IgD-negative memory B cell (primary cell): Measurements from ENCODE around the gene HEPACAM2. TPM values are rescaled to one million over a fixed set of nuclear protein-coding genes. Genes with fewer than 3 reads are reported as not detected.

ENCODE experiments used
- H3K27ac Mint-ChIP-seq, 3 donors: one replicate each; pipeline ENCODE4 v1.8.0; 2020 to 2022; ENCODE audit warnings: mild to moderate bottlenecking in 3 of 3, mixed read lengths in 3 of 3, moderate library complexity in 1 of 3
- H3K27me3 Mint-ChIP-seq: one replicate; pipeline ENCODE4 v1.8.0; 2021; ENCODE audit warnings: mixed read lengths
- H3K36me3 Mint-ChIP-seq: one replicate; pipeline ENCODE4 v1.8.0; 2020; ENCODE audit warnings: mild to moderate bottlenecking, mixed read lengths
- H3K4me1 Mint-ChIP-seq, 3 donors: one replicate each; pipeline ENCODE4 v1.8.0; 2020 to 2022; ENCODE audit warnings: mixed read lengths in 3 of 3, mild to moderate bottlenecking in 1 of 3
- H3K4me3 Mint-ChIP-seq, 4 donors: one replicate each; pipeline ENCODE4 v1.8.0; 2020 to 2022; ENCODE audit warnings: mild to moderate bottlenecking in 4 of 4, mixed read lengths in 4 of 4, moderate library complexity in 3 of 4
- H3K9me3 Mint-ChIP-seq, 3 donors: one replicate each; pipeline ENCODE4 v1.8.0; 2020 to 2021; ENCODE audit warnings: mixed read lengths in 3 of 3, mild to moderate bottlenecking in 1 of 3
- polyA plus RNA-seq: library from polyadenylated mRNA; unstranded; fragments of 300-500 nt; fragmentation: Illumina TruSeq; gene quantifications from one replicate; pipeline ENCODE4 v1.2.3, GENCODE V29; 2021

HEPACAM2 gene
- polyA plus RNA-seq, 1 donor from 2014 or later, result not detected

DNA sequence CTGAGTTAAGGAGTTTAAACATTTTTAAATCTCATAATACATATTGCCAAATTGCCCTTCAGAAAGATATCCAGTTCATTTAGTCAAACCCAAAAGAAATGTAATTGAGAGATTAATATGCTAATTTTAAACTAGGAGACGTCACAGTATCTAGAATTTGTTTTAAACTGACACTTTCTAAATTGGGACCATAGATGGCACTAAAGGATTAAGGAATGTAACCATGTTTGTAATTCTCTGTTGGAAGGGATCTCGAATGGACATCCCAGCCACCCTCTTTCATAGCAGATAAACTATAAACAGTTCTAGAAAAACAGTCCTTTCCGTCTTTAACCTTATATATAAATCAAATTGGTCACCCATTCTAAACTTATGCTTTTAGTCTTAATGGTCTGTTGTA, 48.1 kb downstream of the HEPACAM2 start:
- Mint-ChIP-seq H3K9me3 (peaks cover 0 to 2% (median 0%) of the 10 kb centered on the region in 3 donors), H3K4me1 (no peaks in the 10 kb centered on the region), H3K36me3 (peaks cover 4% of the 10 kb centered on the region), H3K27me3 (no peaks in the 10 kb centered on the region), H3K27ac (no peak overlapping the region), H3K4me3 (no peak overlapping the region)

DNA sequence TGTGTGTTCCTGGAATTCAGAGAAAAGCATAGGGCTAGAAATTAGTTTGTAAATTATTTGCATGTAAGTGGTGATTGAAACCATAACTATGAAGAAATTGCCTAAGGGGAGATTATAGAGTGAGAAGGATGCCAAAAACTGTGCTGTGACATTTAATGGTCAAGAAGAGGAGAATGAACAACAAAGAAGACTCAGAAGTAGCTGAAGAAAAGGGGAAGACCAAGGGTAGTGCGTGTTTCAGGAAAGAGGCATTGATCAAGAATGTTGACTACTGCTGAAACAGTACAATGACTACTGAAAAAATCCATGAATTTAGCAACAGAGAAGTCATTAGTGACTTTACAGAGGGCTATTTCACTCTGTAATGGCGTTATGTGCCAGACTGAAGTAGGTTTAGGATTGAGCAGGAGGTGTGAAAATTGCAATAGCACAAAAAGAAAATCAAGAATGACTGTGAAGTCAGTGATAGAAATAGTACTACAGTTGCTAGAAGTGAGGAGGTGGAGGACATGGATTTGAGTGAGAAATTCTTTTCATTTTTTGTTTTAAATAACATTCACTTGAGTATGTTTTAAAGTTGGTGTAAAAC, 49.2 kb downstream of the HEPACAM2 start:
- Mint-ChIP-seq H3K36me3 (peaks cover 4% of the 10 kb centered on the region), H3K27ac (no peak overlapping the region), H3K27me3 (no peaks in the 10 kb centered on the region), H3K4me3 (no peak overlapping the region), H3K4me1 (no peaks in the 10 kb centered on the region), H3K9me3 (peaks cover 5 to 6% (median 5%) of the 10 kb centered on the region in 3 donors)

DNA sequence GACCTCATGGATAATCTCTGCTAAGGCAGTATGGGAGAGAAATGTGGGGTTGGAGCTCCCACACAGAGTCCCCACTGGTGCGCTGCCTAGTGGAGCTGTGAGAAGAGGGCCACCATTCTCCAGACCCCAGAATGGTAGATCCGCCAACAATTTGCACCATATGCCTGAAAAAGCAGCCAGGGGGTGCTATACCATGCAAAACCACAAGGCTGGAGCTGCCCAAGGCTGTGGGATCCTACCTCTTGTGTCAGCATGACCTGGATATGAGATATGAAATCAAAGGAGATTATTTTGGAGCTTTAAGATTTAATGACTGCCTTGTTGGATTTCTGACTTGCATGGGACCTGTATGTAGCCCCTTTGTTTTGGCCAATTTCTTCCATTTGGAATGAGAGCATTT, 51.0 kb downstream of the HEPACAM2 start:
- peaks cover 6% of the 10 kb centered on the region for H3K36me3 Mint-ChIP-seq
- no peak overlapping the region for H3K27ac Mint-ChIP-seq
- peaks cover 10 to 17% (median 11%) of the 10 kb centered on the region in 3 donors for H3K9me3 Mint-ChIP-seq
- H3K4me1 Mint-ChIP-seq, result no peaks in the 10 kb centered on the region
- H3K4me3 Mint-ChIP-seq, result no peak overlapping the region
- no peaks in the 10 kb centered on the region for H3K27me3 Mint-ChIP-seq

DNA sequence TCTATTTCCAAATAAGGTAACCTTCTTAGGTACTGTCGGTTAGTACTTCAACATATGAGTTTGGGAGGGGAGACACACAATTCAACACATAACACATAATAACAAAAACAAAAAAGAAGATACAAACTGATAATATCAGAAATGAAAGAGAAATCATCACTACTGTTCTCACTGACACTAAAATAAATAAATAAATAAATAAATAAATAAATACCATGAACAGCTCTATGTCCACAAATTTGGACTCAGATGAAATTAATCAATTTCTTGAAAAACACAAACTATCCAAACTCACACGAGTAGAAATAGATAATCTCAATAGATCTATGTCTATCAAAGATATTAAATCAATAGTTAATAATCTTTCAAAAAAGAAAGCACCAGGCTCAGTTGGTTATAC, 53.6 kb downstream of the HEPACAM2 start:
- Mint-ChIP-seq H3K27me3 (no peaks in the 10 kb centered on the region), H3K27ac (peak overlapping the region in 1 of 3 donors; percentile 16), H3K9me3 (peaks cover 11 to 29% (median 20%) of the 10 kb centered on the region in 3 donors), H3K4me3 (no peak overlapping the region), H3K36me3 (peaks cover 6% of the 10 kb centered on the region), H3K4me1 (no peaks in the 10 kb centered on the region)

DNA sequence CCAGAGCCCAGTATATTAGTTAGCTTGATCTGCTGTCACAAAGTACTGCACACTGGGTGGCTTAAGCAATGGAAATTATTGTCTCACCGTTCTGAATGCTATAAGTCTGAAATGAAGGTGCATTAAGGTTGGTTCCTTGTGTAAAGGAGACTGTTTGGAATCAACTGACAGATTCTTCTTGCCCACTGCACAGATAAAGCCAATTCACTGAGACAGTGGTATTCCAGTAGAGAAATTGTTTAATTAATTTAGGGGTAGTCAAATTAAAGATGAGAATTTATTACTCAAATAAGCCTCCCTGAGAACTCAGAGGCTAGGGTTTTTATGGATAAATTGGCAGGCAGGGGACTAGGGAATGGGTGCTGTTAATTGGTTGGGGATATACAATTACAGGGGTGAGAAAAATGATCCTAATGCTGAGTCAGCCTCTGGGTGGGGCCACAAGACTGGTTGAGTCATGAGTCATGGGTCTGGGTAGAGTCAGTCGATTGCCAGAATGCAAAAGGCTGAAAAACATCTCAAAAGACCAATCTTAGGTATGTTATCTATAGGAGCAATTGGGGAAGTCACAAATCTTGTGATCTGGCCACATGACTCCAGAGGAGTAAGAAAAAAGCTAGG, 54.6 kb downstream of the HEPACAM2 start:
- peaks cover 17 to 38% (median 26%) of the 10 kb centered on the region in 3 donors for H3K9me3 Mint-ChIP-seq
- no peaks in the 10 kb centered on the region for H3K4me1 Mint-ChIP-seq
- no peak overlapping the region for H3K27ac Mint-ChIP-seq
- H3K27me3 Mint-ChIP-seq, result no peaks in the 10 kb centered on the region
- peaks cover 8% of the 10 kb centered on the region for H3K36me3 Mint-ChIP-seq
- peak overlapping the region in 1 of 4 donors; percentile 36 for H3K4me3 Mint-ChIP-seq

DNA sequence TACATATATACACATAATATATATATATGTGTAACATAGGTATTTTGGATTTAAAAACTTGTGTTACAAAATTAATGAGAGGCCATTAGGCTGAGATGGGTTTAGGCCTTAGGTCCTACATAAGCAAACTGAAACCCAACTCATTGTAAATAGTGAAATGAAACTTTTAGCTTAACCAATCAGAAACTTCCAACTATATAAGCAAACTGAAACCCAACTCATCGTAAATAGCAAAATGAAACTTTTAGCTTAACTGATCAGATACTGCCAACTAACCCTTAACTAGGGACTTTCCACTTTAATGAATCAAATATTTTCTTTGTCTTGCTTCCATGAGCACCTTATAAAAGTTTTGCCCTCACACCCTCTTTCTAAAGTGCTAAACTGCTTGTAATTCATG, 60.8 kb downstream of the HEPACAM2 start:
- H3K4me3 Mint-ChIP-seq, result peak overlapping the region in 3 of 4 donors; percentile 10 to 67 (median 58)
- no peaks in the 10 kb centered on the region for H3K27me3 Mint-ChIP-seq
- peaks cover 6 to 13% (median 13%) of the 10 kb centered on the region in 3 donors for H3K4me1 Mint-ChIP-seq
- peaks cover 9 to 44% (median 21%) of the 10 kb centered on the region in 3 donors for H3K9me3 Mint-ChIP-seq
- peaks cover 7% of the 10 kb centered on the region for H3K36me3 Mint-ChIP-seq
- H3K27ac Mint-ChIP-seq, result peak overlapping the region; percentile 55 to 83 (median 81)

DNA sequence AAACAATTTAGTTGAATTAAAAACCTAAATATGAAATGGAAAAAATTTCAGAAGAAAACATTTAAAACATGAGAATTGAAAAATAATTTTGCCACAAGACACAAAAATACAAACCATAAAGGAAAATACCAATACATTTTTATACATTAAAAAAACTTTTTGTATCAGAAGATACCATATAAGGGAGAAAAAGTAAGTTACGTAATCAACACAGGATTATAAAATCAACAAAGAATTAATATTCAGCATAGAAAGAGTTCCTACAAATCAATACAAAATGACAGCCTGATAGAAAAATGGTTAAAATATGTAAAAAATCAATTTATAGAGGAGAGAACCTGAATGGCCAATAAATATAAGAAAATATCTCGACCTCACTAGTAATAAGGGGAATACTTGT, 61.5 kb downstream of the HEPACAM2 start:
- peaks cover 9 to 46% (median 24%) of the 10 kb centered on the region in 3 donors for H3K9me3 Mint-ChIP-seq
- peaks cover 7% of the 10 kb centered on the region for H3K36me3 Mint-ChIP-seq
- peaks cover 6 to 13% (median 13%) of the 10 kb centered on the region in 3 donors for H3K4me1 Mint-ChIP-seq
- peak overlapping the region; percentile 55 to 81 (median 76) for H3K27ac Mint-ChIP-seq
- H3K4me3 Mint-ChIP-seq, result no peak overlapping the region
- H3K27me3 Mint-ChIP-seq, result no peaks in the 10 kb centered on the region

DNA sequence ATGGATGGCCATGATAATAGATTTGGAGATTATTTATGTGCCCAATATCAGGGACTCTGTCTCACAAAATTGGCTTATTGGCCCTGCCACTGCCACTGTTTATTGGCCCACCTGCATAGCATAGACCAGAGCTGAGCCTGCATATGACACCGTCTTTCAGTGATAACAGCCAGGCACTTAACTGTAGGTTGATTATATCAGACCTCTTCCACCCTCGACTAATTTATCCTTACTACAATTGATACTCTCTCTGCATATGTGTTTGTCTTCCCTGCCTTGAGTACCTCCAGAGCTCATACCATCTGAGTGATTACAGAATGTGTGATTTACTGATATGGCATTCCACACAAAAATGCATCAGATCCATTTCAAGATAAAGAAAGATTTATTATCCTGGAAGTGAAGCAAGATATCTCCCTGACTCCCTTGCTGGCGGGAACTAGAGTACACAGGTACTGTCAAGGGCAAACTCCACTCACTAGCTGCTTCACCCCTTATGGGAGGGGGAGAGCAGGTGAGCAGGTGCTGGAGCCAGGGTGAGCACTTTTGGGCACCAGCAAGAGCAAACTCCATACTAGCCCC, 65.0 kb downstream of the HEPACAM2 start:
- H3K4me3 Mint-ChIP-seq, result no peak overlapping the region
- H3K27me3 Mint-ChIP-seq, result no peaks in the 10 kb centered on the region
- peaks cover 2 to 25% (median 13%) of the 10 kb centered on the region in 3 donors for H3K9me3 Mint-ChIP-seq
- peaks cover 6% of the 10 kb centered on the region for H3K36me3 Mint-ChIP-seq
- peak overlapping the region in 1 of 3 donors; percentile 17 for H3K27ac Mint-ChIP-seq
- H3K4me1 Mint-ChIP-seq, result peaks cover 6 to 13% (median 11%) of the 10 kb centered on the region in 3 donors

DNA sequence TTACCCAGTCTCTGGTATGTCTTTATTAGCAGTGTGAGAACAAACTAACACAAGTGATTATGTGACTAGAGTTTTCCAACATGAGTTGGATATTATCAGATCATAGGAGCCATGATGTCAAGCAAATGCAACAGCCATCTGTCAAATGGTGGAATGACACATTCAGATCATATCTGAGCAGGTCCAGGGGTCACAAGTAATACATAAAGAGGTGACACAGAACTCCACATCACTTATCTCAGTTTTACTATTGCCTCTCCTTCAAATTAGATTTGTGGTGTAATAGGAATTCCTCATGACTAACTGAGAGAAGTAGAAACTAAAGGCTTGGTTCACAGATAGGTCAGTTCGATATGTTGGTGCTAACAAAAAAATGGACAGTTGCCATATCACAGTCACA, 65.9 kb downstream of the HEPACAM2 start:
- Mint-ChIP-seq H3K9me3 (peaks cover 2 to 25% (median 13%) of the 10 kb centered on the region in 3 donors), H3K36me3 (peaks cover 6% of the 10 kb centered on the region), H3K4me3 (no peak overlapping the region), H3K4me1 (peaks cover under 1 to 5% (median 4%) of the 10 kb centered on the region in 3 donors), H3K27me3 (no peaks in the 10 kb centered on the region), H3K27ac (peak overlapping the region in 2 of 3 donors; percentile 17 to 50)

DNA sequence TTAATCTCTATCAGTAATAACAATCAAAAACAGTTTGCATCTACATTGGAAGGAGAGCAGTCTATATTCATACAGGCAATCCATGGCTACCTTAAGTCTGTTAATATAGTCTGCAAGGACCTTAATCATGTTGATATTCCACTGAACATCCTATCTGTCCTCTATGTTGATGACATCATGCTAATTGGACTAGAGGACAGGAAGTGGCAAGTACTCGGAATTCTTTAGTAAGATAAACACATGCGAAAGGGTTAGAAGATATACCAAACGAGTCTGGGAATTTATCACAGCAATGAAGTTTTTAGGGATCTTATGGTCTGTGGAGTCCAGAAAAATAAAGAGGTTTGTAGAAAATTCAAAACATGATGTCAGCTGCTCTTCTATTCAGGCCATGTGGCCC, 66.8 kb downstream of the HEPACAM2 start:
- Mint-ChIP-seq H3K4me1 (peaks cover 0 to 1% (median 0%) of the 10 kb centered on the region in 3 donors), H3K9me3 (peaks cover 2 to 25% (median 13%) of the 10 kb centered on the region in 3 donors), H3K4me3 (no peak overlapping the region), H3K27ac (no peak overlapping the region), H3K27me3 (no peaks in the 10 kb centered on the region), H3K36me3 (peaks cover 6% of the 10 kb centered on the region)

DNA sequence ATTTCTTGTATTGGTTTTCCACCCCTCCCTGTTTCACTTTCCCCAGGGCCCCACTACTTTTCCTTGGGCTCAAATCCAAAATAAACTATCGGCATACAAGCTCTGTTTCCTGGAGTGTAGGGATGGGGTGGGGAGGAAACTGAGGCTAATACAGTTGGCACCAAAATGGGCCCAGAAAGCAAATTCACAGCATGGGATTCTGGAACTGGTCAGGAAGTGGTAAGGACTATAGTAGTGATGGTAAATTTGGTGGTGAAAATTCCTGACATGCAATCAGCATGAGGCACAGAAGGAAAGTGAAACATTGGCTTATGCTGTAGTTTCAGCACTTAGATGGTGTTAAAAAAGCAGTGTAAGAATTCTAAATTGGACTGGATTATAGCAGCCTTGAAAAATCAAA, 69.4 kb downstream of the HEPACAM2 start:
- Mint-ChIP-seq H3K27me3 (no peaks in the 10 kb centered on the region), H3K27ac (no peak overlapping the region), H3K36me3 (peaks cover 6% of the 10 kb centered on the region), H3K4me3 (no peak overlapping the region), H3K4me1 (no peaks in the 10 kb centered on the region), H3K9me3 (peaks cover 2 to 16% (median 8%) of the 10 kb centered on the region in 3 donors)

DNA sequence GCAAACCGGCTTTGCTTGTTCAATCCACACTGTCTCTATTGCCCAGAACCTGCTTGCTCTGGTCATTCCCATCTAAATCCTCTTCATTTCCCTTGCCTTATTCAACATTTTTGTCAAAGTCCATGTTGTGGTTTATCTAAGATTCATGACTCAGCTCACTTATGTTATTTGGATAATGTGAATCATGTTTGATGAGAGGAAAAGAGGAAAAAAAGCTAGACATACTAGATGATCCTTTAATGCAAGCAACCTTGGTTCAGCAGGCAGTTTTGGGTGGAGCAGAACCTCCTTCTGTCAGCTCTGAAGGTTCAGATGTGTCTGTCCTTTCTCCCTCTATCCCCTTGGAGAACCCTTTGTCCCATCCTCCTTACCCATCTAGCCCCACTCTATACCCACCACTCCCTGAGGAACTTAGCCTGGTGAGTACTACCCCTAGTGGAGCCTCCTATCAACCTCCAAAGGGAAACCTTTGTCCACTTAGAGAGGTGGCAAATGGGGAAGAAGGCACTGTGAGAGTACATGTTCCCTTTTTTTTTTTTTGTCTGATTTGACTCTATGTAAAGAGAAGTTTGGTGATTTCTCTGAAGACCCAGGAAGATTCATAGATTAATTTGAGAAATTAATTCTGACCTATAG, 76.0 kb downstream of the HEPACAM2 start:
- H3K27me3 Mint-ChIP-seq, result no peaks in the 10 kb centered on the region
- H3K4me3 Mint-ChIP-seq, result peak overlapping the region in 3 of 4 donors; percentile 3 to 59 (median 51)
- H3K36me3 Mint-ChIP-seq, result peaks cover 2% of the 10 kb centered on the region
- peak overlapping the region; percentile 17 to 69 (median 22) for H3K27ac Mint-ChIP-seq
- H3K9me3 Mint-ChIP-seq, result no peaks in the 10 kb centered on the region
- peaks cover 36 to 46% (median 38%) of the 10 kb centered on the region in 3 donors for H3K4me1 Mint-ChIP-seq

DNA sequence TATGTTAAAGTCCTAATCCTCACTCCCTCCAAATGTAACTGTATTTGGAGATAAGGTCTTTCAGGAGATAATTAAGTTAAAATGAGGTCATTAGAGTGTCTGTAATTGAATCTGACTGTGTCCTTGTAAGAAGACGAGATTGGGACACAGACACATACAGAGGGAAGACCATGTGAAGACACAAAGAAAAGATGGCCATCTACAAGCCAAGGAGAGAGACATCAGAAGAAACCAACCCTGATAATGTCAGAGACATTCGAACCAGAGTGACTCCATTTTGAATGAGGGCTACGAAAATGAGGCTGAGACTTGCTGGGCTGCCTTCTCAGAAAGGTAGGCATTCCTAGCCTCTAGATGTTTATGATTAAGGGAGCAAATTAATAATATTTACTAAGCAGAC, 77.5 kb downstream of the HEPACAM2 start:
- H3K36me3 Mint-ChIP-seq, result peaks cover 6% of the 10 kb centered on the region
- no peaks in the 10 kb centered on the region for H3K9me3 Mint-ChIP-seq
- H3K27me3 Mint-ChIP-seq, result no peaks in the 10 kb centered on the region
- peak overlapping the region; percentile 80 to 95 (median 94) for H3K27ac Mint-ChIP-seq
- H3K4me1 Mint-ChIP-seq, result peaks cover 37 to 48% (median 40%) of the 10 kb centered on the region in 3 donors
- peak overlapping the region in 3 of 4 donors; percentile 81 to 92 (median 90) for H3K4me3 Mint-ChIP-seq

DNA sequence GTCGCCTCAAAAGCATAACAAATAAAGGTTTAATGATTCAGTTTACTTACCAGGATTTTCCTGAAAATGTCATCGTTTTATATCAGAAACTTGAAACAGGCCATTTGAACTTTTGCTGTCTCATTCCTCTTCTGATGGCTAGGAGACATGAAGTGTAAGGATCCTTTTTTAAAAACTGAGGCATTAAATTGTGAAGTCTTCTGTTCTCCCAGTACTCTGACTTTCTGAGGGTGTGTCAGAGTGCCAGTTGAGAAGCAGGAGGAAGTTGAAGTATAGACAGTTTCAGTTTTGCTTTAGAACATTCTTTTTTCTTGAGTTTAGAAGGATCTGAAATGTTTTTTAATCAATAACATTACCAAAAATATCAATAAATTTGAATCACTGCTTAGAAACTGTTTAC, 78.1 kb downstream of the HEPACAM2 start, which contains the start of gene SAMD9L:
SAMD9L (minus strand) TSS at position 242 of the 400 bp plus-strand sequence. CDS start 12,414 bp downstream, outside the sequence.
- Mint-ChIP-seq H3K27me3 (no peaks in the 10 kb centered on the region), H3K4me3 (peak within 1 kb of the TSS; percentile 90 to 97 (median 94)), H3K9me3 (no peaks in the 10 kb centered on the region), H3K27ac (peak within 1 kb of the TSS; percentile 84 to 95 (median 94)), H3K36me3 (peaks cover 11% of the 10 kb centered on the region), H3K4me1 (peaks cover 37 to 51% (median 40%) of the 10 kb centered on the region in 3 donors)

DNA sequence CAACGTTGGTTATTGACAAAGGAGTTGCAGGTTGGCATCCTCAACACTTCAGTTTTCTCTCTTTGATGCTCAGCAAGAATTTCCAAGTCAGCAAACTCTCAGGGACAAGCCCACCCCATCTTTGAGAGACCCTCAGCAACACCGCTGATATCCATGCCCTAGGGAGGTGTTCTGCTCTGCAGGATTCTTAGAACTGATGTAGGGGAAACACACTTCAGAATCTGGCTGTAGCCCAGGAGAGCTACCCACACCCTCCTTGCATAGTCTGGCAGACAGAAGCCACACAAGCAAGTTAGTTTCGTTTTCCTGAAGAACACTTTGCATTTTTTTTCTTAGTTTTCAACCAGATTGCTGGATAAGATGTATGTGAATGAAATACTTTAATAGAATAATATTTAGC, 78.9 kb downstream of the HEPACAM2 start:
- Mint-ChIP-seq H3K27me3 (no peaks in the 10 kb centered on the region), H3K36me3 (peaks cover 11% of the 10 kb centered on the region), H3K27ac (peak overlapping the region; percentile 64 to 84 (median 68)), H3K4me1 (peaks cover 37 to 51% (median 40%) of the 10 kb centered on the region in 3 donors), H3K4me3 (peak overlapping the region; percentile 90 to 97 (median 94)), H3K9me3 (no peaks in the 10 kb centered on the region)
